IPS DF 6.9 (cell line): ENCODE results near the gene PES1.
"Not testable (repeated sequence)": the region's sequence is repeated elsewhere in the genome, so short reads cannot be mapped to it uniquely, and the experiment has no call there.

Experiments
- DNase-seq: peaks from one replicate; pipeline ENCODE4 v3.0.0-alpha.2; 2013; ENCODE audit warnings: low read depth, low spot score
- H3K27ac ChIP-seq: one replicate; pipeline ENCODE4 v1.5.1; 2013; ENCODE audit warnings: low read length, control low read depth
- H3K27me3 ChIP-seq: 2 replicates; pipeline ENCODE4 v1.6.1; 2013; ENCODE audit warnings: mild to moderate bottlenecking, low read length; ENCODE audit not compliant: control insufficient read depth, insufficient read depth
- H3K36me3 ChIP-seq: 2 replicates; pipeline ENCODE4 v1.6.1; 2013; ENCODE audit warnings: low read length; ENCODE audit not compliant: control insufficient read depth, insufficient read depth
- H3K4me1 ChIP-seq: 2 replicates; pipeline ENCODE4 v1.6.1; 2013; ENCODE audit warnings: low read length; ENCODE audit not compliant: control insufficient read depth, insufficient read depth
- H3K4me3 ChIP-seq: 2 replicates; pipeline ENCODE4 v1.5.1; 2013; ENCODE audit warnings: mild to moderate bottlenecking, low read length
- H3K9me3 ChIP-seq: 2 replicates; pipeline ENCODE4 v1.6.1; 2013; ENCODE audit warnings: low read length, inconsistent platforms; ENCODE audit not compliant: control insufficient read depth, insufficient read depth
- WGBS: extraction: QIAGEN DNeasy Blood & Tissue Kit; methylation state at CpG from one replicate; pipeline ENCODE4 v1.1.7; 2013; ENCODE audit warnings: mixed read lengths, missing lambda C conversion rate; ENCODE audit not compliant: insufficient read length, insufficient coverage; 5-methylcytosine and 5-hydroxymethylcytosine counted together

The PES1 gene

DNA sequence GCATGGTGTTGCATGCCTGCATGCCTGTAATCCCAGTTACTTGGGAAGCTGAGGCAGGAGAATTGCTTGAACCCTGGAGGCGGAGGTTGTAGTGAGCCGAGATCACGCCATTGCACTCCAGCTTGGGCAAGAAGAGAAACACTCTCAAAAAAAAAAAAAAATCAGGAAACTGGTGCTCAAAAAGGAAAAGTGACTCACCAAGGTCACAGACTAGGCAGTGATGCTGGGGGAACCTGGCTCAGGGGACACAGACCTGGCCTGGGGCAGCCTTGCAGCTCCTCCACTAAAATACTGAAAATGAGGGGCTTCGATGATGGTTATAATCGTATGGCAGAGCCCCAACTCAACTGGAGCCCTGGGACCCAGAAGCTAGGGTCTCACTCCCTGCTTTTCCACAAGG, 35.8 kb upstream of the PES1 start:
- no peaks in the 10 kb centered on the region for H3K9me3 ChIP-seq
- no peak for DNase-seq
- H3K27me3 ChIP-seq = no peaks in the 10 kb centered on the region
- no peak overlapping the region for H3K4me3 ChIP-seq
- no peaks in the 10 kb centered on the region for H3K4me1 ChIP-seq
- no peak overlapping the region for H3K27ac ChIP-seq
- WGBS = no CpG with 5 or more reads among the region's 5 CpGs
- 0 out of 2 replicates have a peak, but pooled peaks cover 2% of the 10 kb centered on the region for H3K36me3 ChIP-seq

DNA sequence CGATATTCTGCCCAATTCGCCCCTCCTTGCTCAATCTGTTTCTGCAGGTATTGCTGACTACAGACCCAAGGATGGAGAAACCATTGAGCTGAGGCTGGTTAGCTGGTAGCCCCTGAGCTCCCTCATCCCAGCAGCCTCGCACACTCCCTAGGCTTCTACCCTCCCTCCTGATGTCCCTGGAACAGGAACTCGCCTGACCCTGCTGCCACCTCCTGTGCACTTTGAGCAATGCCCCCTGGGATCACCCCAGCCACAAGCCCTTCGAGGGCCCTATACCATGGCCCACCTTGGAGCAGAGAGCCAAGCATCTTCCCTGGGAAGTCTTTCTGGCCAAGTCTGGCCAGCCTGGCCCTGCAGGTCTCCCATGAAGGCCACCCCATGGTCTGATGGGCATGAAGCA, 34.7 kb upstream of the PES1 start:
- Histone ChIP-seq H3K36me3 (0 out of 2 replicates have a peak, but pooled peaks cover 6% of the 10 kb centered on the region), H3K4me1 (no peaks in the 10 kb centered on the region), H3K9me3 (no peaks in the 10 kb centered on the region), H3K27ac (no peak overlapping the region), H3K27me3 (no peaks in the 10 kb centered on the region), H3K4me3 (no peak overlapping the region)
- DNase-seq = no peak
- WGBS = no CpG with 5 or more reads among the region's 5 CpGs

- H3K4me3 ChIP-seq, H3K27ac ChIP-seq, DNase-seq, H3K4me1 ChIP-seq, H3K27me3 ChIP-seq, H3K9me3 ChIP-seq: not testable (repeated sequence)
- peaks cover 30% of the 10 kb centered on the region; the same call in 1 of the 2 replicates for H3K36me3 ChIP-seq
- WGBS = no CpG with 5 or more reads among the region's 6 CpGs
Observed at GRCh38 chr22:30619909-30620308, 28.2 kb upstream of the PES1 start.

- no peak overlapping the region for H3K4me3 ChIP-seq
- H3K27me3 ChIP-seq = no peaks in the 10 kb centered on the region
- no peaks in the 10 kb centered on the region for H3K4me1 ChIP-seq
- H3K36me3 ChIP-seq = peaks cover 40% of the 10 kb centered on the region
- H3K27ac ChIP-seq = no peak overlapping the region
- no CpG with 5 or more reads among the region's 6 CpGs for WGBS
- no peak for DNase-seq
- H3K9me3 ChIP-seq = no peaks in the 10 kb centered on the region
Observed at GRCh38 chr22:30617819-30618218, 26.1 kb upstream of the PES1 start.

- no CpG with 5 or more reads among the region's 7 CpGs for WGBS
- Histone ChIP-seq H3K4me1 (no peaks in the 10 kb centered on the region), H3K27me3 (no peaks in the 10 kb centered on the region), H3K4me3 (no peak overlapping the region), H3K27ac (no peak overlapping the region), H3K9me3 (no peaks in the 10 kb centered on the region), H3K36me3 (peaks cover 38% of the 10 kb centered on the region)
- DNase-seq = no peak
Observed at GRCh38 chr22:30615543-30615954, 23.8 kb upstream of the PES1 start.

DNA sequence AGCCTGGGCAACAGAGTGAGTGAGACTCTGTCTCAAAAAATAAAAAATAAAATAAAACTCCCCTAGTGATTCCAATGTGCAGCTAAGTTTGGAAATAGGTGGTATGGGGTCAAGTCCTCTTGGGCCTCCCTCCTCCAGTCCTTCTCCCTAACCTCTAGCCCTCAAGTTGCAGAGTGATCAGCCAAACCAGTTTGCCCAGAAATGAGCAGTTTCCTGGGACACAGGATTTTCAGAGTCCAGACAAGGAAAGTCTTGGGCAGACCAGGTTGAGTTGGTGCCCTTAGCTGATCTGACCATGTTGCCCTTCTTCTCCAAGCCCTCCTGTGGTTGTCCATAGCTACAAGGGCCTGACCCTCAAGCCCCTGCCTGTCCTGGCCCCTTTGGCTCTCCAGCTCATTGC, 23.2 kb upstream of the PES1 start:
- Histone ChIP-seq H3K36me3 (peaks cover 35% of the 10 kb centered on the region), H3K4me1 (no peaks in the 10 kb centered on the region), H3K9me3 (no peaks in the 10 kb centered on the region), H3K4me3 (no peak overlapping the region), H3K27me3 (no peaks in the 10 kb centered on the region), H3K27ac (no peak overlapping the region)
- no peak for DNase-seq

DNA sequence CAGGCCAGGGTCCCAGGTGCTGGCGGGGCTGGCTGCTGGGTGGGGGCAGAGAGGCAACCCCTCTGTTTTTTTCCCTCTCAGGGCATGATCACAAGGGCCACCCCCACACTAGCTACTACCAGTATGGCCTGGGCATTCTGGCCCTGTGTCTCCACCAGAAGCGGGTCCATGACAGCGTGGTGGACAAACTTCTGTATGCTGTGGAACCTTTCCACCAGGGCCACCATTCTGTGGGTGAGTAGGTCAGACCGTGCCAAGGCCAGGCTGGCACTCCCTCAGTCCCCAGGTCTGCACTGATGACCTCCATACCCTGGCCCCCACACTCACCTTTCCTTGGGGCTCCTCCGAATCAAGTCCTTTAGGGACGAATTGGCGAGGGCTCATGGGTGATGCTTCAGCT, 22.6 kb upstream of the PES1 start:
- no peak overlapping the region for H3K27ac ChIP-seq
- DNase-seq = no peak
- no CpG with 5 or more reads among the region's 7 CpGs for WGBS
- H3K4me1 ChIP-seq = no peaks in the 10 kb centered on the region
- peaks cover 32% of the 10 kb centered on the region for H3K36me3 ChIP-seq
- H3K27me3 ChIP-seq = no peaks in the 10 kb centered on the region
- no peaks in the 10 kb centered on the region for H3K9me3 ChIP-seq
- no peak overlapping the region for H3K4me3 ChIP-seq

DNA sequence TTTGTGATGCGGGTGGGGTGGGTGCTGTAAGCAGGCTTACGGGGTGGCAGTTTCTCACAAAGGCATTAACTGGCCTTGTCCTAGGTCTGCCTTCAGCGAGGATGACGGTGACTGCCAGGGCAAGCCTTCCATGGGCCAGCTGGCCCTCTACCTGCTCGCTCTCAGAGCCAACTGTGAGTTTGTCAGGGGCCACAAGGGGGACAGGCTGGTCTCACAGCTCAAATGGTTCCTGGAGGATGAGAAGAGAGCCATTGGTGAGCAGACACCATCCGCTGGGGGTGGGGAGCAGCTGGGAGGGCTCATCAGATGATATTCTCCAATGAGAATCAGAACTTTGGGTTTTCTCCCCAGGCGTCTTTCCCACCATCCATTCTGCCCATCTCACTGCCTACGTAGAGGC, 21.1 kb upstream of the PES1 start:
- Histone ChIP-seq H3K4me3 (no peak overlapping the region), H3K27ac (no peak overlapping the region), H3K4me1 (no peaks in the 10 kb centered on the region), H3K36me3 (peaks cover 28% of the 10 kb centered on the region), H3K9me3 (no peaks in the 10 kb centered on the region), H3K27me3 (no peaks in the 10 kb centered on the region)
- no peak for DNase-seq
- WGBS = no CpG with 5 or more reads among the region's 8 CpGs

DNA sequence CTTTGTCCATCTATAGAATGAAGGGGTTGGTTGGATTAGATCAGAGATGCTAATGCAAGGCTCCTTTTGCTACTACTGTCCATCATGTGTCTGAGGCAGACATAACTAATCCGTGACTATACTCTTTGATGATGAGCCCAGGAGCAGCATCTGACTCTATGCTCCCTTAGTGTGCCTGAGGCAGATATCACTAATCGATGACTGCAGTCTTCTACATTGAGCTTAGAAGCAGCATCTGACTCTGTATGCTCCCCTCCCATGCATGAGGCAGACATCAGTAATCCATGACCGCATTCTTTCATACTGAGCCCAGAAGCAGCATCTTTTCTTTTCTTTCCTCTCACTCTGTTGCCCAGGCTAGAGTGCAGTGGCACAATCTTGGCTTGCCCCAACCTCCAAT, 19.5 kb upstream of the PES1 start:
- DNase-seq = no peak
- H3K27ac ChIP-seq = no peak overlapping the region
- no peaks in the 10 kb centered on the region for H3K27me3 ChIP-seq
- H3K4me3 ChIP-seq = no peak overlapping the region
- peaks cover 24% of the 10 kb centered on the region for H3K36me3 ChIP-seq
- no peaks in the 10 kb centered on the region for H3K9me3 ChIP-seq
- WGBS = no CpG with 5 or more reads among the region's 3 CpGs
- peaks cover 2% of the 10 kb centered on the region; the same call in 1 of the 2 replicates for H3K4me1 ChIP-seq

DNA sequence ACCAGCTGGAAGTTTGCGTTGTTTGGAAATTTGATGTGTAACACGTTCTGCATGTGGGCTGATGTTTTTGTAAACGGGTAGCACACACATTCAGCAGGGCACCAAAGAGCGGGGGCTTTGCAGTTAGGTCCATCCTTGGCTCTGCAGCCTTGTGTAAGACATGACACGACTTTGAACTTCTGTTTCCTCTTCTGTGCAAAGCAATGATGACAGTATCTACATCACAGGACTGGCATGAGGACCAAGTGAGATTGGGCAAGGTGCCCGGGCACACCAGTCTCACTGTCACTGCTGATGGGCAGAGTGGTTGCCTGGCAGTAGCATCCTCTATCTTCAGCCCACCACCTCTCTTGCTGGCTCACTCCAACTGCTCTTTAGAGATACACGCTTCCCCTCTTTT, 18.6 kb upstream of the PES1 start:
- Histone ChIP-seq H3K4me3 (no peak overlapping the region), H3K27ac (no peak overlapping the region), H3K36me3 (peaks cover 19% of the 10 kb centered on the region), H3K9me3 (no peaks in the 10 kb centered on the region), H3K27me3 (no peaks in the 10 kb centered on the region), H3K4me1 (peaks cover 3% of the 10 kb centered on the region; the same call in 1 of the 2 replicates)
- no CpG with 5 or more reads among the region's 7 CpGs for WGBS
- DNase-seq = no peak

DNA sequence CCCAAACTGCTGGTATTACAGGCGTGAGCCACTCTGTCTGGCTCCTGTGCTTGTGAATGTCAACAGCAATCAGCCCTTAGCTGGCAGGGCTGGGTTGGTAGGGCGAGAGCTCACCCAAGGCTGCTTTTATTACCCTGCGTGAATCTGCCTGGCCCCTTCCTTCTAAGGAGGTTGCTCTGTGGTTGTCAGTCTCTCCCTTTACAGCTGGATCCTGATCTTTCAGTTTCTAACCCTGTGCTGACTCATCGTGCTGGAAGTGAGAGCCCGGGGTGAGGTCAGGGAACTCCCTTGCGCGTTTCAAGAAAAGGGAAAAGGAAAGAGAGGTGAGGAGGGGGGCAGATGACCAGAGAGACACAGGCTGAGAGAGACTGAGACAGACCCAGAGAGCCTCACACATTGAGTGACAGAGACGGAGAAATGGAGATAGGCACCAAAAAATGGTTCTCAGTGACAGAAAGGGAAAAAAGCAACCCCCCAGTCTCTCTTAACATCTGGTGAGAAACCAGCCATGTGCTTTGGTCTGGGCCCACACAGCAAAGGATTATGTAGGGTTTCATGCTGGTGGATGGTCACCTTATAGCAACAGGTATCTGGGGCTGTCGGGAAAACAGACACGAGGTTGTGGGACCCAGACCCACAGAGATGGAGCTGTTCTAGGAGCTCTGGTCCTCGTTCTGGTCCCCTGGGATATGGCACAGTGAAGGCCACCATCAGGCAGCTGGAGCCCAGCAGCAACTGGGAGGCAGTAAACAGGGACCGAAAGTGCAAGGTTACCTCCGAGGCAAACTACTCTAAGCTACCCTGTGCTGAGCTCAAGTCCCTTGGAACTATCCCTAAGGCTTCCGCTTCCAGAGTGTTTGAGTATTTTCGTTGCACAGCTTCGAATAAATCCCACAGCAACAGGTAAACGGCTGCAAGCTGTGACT, 17.8 kb upstream of the PES1 start:
- H3K27ac ChIP-seq = no peak overlapping the region
- peaks cover 17% of the 10 kb centered on the region for H3K36me3 ChIP-seq
- DNase-seq = no peak
- WGBS = no CpG with 5 or more reads among the region's 17 CpGs
- H3K4me1 ChIP-seq = peaks cover 3% of the 10 kb centered on the region; the same call in 1 of the 2 replicates
- H3K9me3 ChIP-seq = no peaks in the 10 kb centered on the region
- no peak overlapping the region for H3K4me3 ChIP-seq
- no peaks in the 10 kb centered on the region for H3K27me3 ChIP-seq
